ENCODE results near the gene ESF1.
"Not testable (repeated sequence)": the region's sequence is repeated elsewhere in the genome, so short reads cannot be mapped to it uniquely, and the experiment has no call there.

The ESF1 gene

DNA sequence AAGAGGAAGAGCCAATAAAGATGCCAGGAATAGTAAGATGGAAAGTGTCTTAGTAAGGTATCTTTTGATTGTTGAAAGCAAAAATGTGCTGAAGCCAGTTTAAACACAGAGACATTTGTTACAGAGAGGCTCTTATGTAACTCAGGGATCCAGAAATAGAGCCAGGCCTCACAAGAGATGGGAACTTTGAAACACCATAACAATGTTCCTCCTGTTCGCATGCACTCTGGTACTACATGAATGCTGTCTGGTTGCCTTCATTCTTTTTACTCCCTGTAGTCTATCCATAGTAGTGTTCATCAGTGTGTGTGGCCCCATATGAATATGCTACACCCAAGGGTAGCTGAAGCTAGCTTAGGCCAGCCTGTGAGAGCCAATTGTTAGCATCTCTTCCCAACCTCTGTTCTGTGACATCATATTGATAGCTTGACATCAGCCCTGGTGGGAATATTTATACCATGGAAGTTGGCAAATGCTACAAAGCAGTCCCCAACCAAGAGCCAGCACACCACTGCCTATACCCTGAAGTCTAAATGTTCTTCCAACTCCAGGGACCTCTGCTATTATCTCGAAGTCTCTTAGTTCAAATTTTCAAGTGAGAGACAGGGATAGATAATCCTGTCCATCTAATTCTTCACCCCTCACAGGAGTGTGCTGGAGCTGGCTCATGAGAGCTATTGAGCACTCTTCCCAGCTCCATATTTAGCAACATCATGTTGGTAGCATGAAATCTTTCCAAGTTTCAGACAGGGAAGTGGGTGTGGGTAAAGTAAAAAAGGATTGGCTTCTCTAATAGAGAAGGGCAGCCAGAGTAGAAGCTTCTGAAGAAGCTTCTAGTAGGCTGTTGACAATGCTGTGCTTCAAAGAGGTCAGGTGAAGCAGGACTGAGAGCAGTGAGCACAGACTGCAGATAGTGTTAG is 7.1 kb upstream of the ESF1 start:
- in situ Hi-C loops (cut with MboI; ENCODE audit: low sequenced_read_pairs), result no loop called here

DNA sequence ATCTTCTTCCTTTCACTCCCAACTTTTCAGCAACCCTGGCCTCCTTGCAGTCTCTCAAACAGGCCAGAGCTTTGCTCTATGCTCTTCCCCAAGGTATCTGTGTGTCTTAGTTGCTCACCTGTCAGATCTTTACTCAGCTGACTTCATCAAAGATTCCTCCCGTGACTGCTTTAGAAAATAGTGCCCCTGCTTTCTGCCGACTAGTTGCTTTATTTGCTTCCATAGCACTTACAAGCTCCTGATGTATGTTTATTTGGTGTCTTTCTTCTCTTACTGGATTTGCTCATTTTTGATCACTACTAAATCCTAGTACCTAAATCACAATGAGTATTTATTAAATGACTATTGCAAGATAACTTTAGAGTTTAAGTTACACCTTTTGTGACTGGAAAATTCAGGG is 6.0 kb upstream of the ESF1 start:
- in situ Hi-C loops (cut with MboI; ENCODE audit: low sequenced_read_pairs), result no loop called here

DNA sequence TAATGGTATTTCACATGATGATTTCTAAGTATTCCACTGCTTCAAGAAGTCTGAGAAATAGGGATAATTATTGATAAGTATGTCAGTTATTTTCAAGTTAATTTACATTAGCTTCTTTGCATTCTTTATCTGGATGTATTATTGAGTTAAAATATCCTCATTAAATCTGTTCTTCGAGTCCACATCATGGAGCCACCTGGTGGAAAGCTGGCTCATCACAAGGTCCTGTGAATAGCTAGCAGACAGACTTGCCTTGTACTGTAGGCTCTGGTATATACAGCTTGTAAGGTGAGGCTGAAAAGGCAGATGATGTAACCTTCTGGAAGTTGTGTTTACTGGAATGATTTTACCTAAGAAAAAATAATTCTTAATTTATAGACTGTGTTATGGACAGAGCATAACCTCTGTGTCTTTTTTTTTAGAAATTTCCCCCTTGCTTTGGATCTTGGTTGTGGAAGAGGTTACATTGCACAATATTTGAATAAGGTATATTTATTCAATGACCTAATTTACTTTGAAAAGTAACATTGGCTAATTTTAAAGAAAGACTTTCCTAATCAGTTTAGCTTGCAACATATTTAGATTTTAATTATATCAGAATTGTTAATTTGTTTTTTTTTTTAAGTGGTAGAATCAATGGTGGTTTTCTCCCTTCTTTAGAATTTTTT is 3.6 kb upstream of the ESF1 start:
- in situ Hi-C loops (cut with MboI; ENCODE audit: low sequenced_read_pairs), result no loop called here

DNA sequence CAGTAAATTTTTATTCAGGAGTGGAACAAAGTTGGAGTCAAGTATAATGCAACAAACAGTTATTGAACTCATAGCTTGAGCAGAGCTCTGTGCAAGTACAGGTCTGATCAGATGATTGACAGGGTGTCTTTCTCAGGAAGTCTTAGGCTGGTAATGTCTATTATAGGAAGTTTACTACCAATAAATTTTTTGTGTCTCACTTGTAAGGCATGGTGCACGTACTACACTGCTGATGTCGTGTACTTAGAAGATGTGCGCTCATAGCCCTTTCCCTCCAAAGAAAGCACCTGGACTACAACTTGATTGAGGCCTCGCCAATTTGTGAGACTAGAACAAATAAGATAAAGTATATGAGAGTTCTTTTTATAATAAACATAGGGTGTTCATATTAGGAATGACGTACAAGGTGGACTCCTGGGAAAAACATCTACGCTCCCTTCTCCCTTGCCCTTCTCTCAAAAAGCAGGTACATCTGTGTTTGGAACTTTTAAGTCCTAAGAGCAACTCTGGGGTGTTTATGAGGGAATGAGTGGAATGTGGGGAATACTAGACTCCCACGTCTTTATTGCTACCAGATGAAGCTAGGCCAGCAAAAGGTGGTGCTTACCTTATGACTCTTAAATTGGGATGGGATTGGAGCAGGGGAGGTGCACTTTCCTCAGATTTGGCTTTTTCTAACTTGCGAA is 1.6 kb upstream of the ESF1 start:
- in situ Hi-C loops (cut with MboI; ENCODE audit: low sequenced_read_pairs), result no loop called here

DNA sequence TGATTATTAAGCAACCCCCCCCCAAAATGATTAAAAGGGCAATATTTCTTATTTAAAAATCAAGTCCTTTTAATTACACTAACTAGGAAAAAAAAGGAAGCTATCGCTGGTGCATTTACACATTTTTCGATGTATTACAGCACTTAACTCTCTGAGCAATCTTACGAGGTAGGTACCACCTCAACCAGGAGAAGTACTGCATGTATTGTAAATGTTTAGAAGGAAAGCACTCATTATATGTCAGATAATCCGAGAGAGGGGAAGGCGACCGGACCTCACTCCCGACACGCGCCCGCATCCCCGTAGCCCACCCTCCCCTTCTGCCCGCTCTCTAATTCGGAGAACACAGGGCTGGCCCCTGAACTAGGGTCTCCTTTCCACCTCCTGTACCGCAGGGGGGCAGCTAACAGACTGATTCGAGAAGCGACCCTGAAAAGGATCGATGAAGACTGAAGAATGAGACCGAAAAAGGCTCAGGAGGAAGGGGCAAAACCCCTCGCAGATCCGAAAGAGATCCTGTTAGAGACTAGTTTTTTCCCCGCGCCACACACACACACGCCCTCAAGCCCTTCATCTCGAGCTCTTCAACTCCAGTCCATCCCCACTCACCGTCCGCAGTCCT is 337 bp downstream of the ESF1 start:
- in situ Hi-C loops (cut with MboI; ENCODE audit: low sequenced_read_pairs), result no loop called here

DNA sequence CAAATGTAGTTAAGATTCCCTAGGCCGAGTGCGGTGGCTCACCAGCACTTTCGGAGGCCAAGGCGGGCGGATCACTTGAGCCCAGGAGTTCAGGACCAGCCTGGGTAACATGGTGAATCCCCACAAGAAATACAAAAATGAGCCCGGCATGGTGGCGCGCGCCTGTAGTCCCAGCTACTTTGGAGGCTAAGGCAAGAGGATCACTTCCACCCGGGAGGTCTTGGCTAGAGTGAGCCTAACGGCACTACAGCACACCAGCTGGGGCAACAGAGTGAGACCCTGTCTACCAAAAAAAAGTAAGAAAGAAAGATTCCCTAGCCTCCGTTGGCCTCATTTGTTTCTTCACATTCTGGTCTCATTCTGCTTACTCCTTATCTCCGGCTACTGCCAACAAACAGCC is 1.2 kb downstream of the ESF1 start:
- in situ Hi-C loops (cut with MboI; ENCODE audit: low sequenced_read_pairs), result no loop called here

DNA sequence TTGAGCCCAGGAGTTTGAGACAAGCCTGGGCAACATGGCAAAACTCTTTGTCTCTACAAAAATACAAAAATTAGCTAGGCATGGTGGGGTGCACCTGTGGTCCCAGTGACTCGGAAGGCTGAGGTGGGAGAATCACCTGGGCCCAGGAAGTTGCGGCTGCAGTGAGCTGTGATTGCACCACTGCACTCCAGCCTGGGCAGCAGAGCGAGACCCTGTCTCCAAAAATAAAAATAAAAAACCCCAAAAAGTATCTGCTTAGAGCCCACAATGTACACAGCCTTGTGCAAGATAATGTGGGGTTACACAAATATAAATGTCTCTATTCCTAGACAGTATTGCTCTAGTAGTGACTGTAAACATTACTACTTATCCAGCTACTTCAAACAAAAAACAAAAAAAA is 5.9 kb downstream of the ESF1 start:
- in situ Hi-C loops (cut with MboI; ENCODE audit: low sequenced_read_pairs), result no loop called here

DNA sequence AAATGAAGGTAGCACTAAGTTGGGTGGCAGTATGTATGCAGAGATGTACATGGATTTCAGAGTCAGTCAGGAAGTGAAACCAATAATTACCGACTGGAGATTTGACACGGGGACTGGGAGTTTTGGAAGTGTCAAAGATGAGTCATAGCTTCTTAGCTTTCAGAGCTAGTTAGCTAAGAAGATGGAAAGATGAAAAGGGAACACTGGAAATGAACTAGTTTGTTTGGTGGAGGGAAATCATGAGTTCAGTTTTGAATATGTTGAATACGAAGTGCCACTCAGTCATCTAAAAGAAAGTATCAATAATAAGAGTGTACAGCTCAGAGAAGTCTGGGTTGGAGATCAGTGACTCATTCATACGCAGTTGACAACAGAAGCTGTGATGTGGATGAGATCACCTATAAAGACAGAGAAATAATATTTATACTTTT is 7.5 kb downstream of the ESF1 start:
- in situ Hi-C loops (cut with MboI; ENCODE audit: low sequenced_read_pairs), result no loop called here

DNA sequence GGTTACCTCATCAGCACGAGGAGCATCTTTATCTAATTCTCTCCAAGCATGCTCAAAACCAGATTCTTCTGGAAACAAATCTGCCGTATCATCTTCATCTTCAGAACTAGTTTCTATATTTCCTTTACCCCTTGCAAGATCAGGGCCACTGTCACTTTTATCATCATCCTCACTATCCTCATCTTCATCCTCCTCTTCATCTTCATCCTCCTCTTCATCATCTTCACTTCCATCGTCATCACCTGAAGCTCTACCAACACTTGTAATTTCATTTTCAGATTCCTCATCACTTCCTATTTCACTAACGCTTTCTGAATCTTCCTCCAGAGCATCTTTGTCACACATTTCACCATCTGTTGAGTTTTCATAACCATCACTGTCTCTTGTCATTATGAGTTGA is 8.9 kb downstream of the ESF1 start:
- in situ Hi-C loops (cut with MboI; ENCODE audit: low sequenced_read_pairs), result no loop called here

DNA sequence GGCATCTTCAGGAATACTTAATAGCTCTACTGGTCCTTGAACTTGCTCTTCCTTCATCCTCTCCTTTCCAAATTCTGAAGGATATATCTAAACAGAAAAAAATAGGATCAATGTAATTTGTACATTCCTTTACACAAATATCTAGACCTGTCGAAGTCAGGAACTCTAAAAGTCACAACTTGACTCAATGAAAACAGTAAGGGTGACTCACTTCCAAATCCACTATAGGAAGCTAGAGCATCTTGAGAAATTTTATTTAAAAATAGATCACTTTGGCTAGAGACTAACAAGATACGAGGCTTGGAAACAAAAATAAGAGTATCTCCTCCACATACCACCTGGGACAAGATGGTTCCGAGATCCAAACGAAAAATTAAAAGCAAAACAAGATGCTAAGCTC is 12.2 kb downstream of the ESF1 start:
- in situ Hi-C loops (cut with MboI; ENCODE audit: low sequenced_read_pairs), result no loop called here

DNA sequence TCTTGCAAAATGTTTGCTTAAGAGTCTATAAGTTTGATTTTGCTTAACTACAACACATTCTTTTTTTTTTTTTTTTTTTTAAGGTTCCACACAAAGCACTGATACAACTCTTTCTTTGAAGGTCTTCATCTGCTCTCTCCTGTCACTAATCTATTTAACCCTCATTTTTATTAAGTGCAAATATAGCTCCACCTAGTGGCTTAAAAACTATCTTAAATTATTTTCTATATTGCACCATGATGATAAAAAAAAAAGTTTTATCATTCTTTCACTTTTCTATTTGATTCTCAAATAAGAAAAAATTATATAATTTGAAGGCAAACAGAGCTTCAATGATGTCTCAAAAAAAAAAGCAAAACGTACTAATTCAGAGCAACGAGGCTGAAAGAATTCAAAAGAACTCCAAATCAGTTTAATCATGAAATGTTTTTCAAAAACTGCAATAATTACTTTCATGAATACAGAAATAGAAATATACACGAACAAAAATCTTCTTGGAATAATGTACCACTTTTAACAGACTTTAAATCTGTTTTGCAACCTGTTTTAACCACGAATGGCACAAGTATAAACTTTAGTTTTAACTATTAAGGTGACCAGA is 12.8 kb downstream of the ESF1 start:
- in situ Hi-C loops (cut with MboI; ENCODE audit: low sequenced_read_pairs), result no loop called here

DNA sequence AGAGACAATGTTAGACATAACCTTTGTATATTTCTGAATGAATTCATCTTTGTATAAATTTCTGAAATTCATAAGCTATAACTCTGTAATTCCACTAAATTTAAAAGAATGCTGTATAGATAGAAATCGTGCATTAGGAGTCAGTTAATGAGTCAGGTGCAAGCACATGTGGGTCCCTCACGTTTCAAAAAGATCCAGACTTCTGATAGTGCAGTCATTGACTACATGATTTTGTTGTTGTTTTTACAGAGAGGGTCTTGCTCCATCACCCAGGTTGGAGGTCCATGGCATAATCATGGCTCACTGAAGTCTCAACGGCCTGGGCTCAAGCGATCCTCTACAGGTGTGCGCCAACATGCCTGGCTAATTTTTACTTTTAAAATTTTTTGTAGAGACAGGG is 14.6 kb downstream of the ESF1 start:
- in situ Hi-C loops (cut with MboI; ENCODE audit: low sequenced_read_pairs), result no loop called here

DNA sequence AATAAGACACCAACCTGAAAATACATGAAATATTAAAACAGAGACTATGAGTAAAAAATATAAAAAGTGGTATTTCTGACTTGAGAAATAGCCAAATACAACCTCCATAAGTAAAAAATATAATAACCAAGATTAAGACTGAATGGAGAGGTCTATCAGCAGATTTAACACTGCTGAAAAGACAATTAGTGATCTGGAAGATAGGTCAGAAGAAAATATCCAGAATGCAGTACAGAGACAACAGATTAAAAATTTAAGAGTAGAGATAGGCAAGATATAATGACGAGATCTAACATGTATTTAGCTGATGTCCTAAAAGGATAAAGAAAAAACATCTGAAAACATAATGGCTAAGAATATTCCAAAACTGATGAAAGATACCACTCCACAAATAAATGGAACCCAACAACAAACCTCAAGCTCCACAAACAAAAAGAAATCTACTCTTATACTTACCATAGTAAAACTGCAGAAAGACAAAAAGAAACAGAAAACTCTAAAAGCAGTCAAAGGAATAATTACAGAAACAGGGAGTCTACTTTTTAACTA is 18.8 kb downstream of the ESF1 start:
- in situ Hi-C loops (cut with MboI; ENCODE audit: low sequenced_read_pairs), result no loop called here

DNA sequence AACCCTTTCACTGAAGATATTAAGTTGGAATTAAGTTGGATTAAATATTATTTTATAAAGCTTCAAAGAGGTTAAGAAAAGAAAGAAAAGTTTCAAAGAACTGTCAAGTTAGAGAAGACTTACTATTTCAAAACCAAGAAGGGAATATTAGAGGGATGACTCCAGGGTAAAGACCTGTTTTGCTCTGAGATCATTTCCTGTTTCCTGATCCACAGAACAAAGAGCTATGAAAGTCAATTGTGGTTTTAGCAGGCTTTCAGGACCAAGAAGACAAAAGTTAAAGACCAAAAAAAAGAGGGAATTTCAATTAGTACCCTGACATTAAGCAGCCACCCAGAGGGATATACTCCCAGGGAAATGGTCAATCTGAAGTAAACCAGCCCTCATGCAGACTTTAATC is 19.4 kb downstream of the ESF1 start:
- in situ Hi-C loops (cut with MboI; ENCODE audit: low sequenced_read_pairs), result no loop called here

DNA sequence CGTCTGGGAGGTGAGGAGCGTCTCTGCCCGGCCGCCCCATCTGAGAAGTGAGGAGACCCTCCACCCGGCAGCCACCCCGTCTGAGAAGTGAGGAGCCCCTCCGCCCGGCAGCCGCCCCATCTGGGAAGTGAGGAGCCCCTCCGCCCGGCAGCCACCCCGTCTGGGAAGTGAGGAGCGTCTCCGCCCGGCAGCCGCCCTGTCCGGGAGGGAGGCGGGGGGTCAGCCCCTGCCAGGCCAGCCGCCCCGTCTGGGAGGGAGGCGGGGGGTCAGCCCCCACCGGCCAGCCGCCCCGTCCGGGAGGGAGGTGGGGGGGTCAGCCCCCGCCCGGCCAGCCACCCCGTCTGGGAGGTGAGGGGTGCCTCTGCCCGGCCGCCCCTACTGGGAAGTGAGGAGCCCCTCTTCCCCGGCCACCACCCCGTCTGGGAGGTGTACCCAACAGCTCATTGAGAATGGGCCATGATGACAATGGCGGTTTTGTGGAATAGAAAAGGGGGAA is 24.2 kb downstream of the ESF1 start:
- in situ Hi-C loops (cut with MboI; ENCODE audit: low sequenced_read_pairs), result not testable (repeated sequence)

DNA sequence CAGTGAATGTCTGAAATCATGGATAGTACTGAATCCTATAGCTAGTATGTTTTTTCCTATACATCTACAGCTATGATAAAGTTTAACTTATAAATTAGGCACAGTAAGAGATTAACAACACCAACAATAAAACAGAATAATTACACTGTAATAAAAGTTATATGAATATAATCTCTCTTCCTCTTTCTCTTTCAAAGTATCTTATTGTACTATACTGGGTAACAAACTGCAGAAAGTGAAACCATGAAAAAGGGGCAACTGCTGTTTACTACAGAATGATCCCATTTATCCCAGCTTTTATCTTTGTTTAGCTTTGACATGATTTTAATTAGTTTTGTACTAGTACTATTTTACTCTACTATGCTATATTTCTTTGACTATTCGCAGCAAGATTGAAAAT is 25.8 kb downstream of the ESF1 start:
- in situ Hi-C loops (cut with MboI; ENCODE audit: low sequenced_read_pairs), result no loop called here

DNA sequence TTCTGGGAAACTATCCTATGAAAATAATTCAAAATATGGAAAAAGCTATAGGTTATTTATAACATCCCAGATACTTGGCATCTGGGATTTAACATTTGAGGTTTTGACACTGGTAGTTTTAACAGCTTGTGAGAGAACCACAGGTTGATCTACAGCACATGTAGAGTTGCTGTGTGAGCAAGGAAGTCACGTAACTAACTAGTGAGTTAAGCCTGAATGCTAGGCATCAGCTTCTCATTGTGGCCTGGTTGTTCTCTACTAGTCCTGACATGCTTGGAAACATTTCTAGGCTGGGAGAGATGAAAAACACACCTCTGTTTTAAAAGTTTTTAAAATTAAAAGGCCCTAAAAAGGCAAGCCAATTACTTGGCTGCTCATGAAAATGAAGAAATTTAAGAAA is 28.2 kb downstream of the ESF1 start:
- in situ Hi-C loops (cut with MboI; ENCODE audit: low sequenced_read_pairs), result no loop called here

DNA sequence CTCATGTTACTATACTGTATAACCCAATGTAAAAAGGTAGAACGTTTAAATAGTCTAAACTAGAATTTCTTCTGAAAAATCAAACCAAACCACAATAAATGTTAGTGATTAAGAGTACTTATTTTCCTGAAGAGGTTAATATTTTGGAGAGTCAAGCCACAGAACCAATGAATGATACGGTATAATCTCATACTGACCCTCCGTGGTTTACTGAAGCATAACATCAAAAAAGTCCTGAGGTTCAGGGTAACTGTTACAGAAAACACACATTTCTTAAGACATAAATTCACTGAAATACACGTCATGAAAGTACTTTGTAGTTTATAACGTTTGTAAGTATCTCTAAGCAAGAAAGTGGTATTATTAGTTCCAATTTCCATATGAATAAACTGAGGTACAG is 28.9 kb downstream of the ESF1 start:
- in situ Hi-C loops (cut with MboI; ENCODE audit: low sequenced_read_pairs), result no loop called here

DNA sequence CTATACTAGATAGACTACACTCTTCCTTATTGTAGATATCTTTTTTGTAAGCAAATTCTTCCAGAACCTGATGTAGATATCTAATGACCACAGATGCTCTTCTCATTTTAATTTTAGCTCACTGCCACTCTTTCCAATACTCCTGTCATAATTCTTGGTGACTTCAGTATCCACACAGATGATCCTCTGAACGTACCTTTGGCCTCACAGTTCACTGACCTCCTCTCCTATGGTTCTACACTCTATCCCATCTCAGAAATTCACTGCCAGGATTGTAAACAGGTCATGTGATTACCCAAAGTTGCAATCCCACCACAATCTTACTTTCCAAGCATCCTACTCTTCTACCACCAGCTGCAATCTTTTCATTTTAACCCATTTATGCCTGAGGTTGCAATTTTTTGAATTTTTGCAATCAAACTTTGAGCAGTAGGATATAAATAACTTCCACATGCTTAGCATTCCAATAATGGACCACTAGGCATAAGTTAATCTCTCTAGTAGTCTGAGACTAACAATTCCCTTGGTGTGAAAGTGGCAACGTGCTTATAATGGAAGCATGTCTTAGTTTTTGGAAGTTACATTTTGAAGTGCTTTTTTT is 31.2 kb downstream of the ESF1 start:
- in situ Hi-C loops (cut with MboI; ENCODE audit: low sequenced_read_pairs), result no loop called here

DNA sequence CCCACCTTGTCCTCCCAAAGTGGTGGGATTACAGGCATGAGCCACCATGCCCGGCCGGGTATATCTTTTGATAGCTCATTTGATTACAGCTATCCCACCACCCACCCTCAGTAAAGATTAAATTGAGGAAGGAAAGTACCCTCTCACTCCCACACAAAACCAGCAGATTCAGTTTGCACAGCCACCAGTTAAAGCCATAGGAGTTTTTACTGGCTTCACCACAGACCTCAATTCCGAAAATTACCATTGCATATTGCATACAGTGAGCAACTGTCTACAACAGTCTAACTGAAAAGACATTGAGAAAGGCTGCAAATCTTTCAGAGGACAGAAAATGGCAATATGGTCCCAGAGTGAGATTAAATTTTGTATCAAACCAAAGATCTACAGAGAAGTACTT is 34.9 kb downstream of the ESF1 start:
- in situ Hi-C loops (cut with MboI; ENCODE audit: low sequenced_read_pairs), result no loop called here
